ENCODE results near the gene PNKD.

Gene PNKD

DNA sequence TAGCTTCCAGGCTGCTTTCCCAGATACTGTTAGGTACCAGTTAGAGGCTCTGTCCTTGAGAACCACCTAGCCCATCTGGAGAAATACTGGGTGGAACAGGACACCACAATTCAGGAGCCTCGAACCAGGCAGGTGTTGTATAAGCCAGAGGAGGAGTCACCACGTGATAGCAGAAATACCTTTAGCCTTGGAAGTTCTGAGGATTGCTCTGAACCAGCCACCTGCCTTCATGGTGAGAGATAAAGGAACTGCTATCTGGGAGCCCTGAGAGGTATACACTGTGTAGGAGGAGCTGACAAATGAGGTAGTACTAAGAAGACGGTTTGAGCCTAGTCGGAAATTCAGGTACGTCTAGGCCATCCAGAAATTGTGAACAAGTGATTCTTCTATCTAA lies 17.1 kb upstream of the PNKD start:
- DNase-seq (ENCODE audit: low read depth) = no peak
- H3K4me3 ChIP-seq (ENCODE audit: control insufficient read depth, low read depth, low read length) = no peak overlapping the region
- TF ChIP-seq, protein P1, sequence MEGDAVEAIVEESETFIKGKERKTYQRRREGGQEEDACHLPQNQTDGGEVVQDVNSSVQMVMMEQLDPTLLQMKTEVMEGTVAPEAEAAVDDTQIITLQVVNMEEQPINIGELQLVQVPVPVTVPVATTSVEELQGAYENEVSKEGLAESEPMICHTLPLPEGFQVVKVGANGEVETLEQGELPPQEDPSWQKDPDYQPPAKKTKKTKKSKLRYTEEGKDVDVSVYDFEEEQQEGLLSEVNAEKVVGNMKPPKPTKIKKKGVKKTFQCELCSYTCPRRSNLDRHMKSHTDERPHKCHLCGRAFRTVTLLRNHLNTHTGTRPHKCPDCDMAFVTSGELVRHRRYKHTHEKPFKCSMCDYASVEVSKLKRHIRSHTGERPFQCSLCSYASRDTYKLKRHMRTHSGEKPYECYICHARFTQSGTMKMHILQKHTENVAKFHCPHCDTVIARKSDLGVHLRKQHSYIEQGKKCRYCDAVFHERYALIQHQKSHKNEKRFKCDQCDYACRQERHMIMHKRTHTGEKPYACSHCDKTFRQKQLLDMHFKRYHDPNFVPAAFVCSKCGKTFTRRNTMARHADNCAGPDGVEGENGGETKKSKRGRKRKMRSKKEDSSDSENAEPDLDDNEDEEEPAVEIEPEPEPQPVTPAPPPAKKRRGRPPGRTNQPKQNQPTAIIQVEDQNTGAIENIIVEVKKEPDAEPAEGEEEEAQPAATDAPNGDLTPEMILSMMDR (conservative IDR thresholded peaks at IDR 0.05; ENCODE audit: control insufficient read depth, insufficient read depth, low read depth, low read length) = no peak

DNA sequence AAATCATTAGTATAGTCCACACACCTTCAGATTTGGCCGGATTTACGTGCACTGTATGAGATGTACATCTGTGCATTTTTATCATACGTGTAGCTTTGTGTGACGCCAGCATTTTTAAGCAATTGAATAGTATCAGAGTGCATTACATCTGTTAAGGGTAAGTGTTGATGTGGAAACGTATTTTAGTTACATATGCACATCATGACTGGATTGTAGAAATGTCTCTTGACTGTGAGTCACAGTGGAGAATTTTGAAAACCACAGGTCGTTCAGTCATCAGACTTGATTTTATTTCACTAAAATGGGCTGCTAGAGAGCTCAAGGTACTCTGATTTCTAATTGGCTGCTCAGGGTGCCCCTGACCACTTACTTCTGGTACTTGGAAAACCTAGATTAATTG lies 14.9 kb upstream of the PNKD start:
- TF ChIP-seq, protein P1 (conservative IDR thresholded peaks at IDR 0.05; ENCODE audit: control insufficient read depth, insufficient read depth, low read depth, low read length) = no peak
- peak; percentile 83 for DNase-seq (ENCODE audit: low read depth)

DNA sequence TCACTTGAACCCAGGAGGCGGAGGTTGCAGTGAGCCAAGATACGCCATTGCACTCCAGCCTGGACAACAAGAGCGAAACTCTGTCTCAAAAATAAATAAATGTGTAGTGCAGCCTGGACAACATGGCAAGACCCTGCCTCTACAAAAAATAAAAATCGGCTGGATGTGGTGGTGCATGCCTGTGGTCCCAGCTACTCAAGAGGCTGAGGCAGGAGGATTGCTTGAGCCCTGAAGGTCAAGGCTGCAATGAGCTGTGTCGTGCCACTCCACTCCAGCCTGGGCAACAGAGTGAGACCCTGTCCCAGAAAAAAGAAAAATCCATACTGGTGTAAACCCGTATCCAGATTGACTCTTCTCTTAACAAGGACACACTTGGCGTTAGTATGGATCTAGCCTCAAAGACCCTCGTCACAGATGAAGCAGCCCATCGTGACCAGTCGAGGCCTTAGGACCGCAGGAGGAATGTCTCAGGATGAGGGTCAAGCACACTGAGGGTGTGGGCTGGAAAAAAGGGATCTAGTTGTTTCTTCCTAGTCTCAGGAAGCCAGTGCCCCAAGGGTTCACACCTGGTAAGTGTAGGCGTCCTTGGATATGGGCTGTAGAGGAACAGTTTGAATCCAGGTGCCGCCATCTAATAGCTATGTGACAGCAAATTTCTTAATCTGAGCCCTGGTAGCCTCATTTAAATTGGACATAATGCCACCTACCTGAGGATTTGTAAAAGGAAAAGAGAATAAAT lies 13.5 kb upstream of the PNKD start:
- TF ChIP-seq, protein P1 (conservative IDR thresholded peaks at IDR 0.05; ENCODE audit: control insufficient read depth, insufficient read depth, low read depth, low read length) = no peak
- DNase-seq (ENCODE audit: low read depth) = no peak
- H3K4me3 ChIP-seq (ENCODE audit: control insufficient read depth, low read depth, low read length) = no peak overlapping the region

More for the DNA sequence above, 14.9 kb upstream of the PNKD start:
- no peak overlapping the region for H3K4me3 ChIP-seq (ENCODE audit: control insufficient read depth, low read depth, low read length)

DNA sequence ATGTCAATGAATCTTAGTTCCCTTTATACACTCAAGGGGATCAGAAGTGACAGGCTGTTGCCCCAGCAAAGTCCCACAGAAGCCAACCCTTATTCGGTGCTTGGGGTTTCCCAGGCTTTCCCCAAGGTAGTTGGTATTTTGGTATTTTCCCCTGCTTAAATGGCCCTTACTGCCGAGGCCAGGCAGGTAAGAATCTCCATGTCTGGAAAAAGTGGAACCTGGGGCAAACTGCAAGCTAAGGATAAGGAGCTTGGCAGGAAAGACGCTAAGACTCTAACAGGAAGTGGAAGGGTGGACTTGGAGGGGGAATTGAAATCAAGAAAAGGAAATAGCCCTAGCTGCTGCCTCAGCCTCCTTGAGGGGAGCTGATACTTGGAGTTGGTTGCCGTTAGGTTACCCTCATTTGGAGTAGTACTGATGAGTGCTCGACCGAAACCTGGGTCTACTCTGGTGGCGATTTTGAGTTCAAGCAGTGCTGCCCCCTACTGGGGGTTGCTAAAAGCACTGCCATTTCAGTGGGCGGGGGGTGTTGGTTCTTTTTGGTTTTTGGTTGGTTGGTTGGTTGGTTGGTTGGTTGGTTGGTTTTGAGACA lies 12.8 kb upstream of the PNKD start:
- no peak overlapping the region for H3K4me3 ChIP-seq (ENCODE audit: control insufficient read depth, low read depth, low read length)
- DNase-seq (ENCODE audit: low read depth) = peak; percentile 34
- TF ChIP-seq, protein P1 (conservative IDR thresholded peaks at IDR 0.05; ENCODE audit: control insufficient read depth, insufficient read depth, low read depth, low read length) = peak; percentile 68

DNA sequence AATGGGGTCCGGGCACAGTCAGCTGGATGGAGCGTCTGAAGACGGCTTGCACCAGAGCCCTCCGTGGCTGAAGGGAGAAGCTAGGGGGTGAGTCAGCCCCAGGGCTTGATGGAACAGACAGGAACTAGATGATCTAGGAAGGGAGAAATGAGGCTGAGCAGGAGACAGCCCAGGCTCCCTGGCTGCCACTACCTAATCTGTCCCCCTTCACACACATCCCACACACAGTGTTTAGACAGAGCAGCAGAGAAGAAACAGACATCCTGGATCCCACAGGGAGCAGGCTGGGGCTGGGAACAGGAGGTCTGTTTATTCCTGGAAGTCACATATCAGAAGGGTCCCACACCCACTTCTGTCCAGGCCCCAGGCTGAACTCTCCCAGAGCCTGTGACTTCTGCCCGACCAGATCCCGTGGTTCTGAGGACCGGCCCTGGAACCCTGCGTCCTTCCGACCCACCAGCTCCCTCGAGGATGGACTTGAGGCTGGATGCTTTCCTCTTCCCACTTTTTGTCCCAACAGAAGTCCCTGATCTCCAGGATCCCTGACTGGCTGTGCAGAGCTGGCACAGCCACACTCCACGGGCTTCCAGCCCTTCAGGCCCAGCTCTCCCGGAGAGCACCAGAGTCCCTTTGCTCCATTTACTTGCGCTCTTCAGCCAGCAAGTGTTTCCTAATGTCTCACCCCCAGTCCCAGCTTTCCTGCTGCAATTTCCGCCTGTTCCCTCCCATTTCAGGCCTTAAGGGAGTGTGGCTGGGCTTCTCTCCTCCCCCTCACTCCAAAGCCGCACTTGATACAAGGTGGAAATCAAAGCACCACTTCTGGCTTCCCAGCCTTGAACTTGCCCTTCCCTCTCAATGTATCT lies 11.0 kb upstream of the PNKD start:
- TF ChIP-seq, protein P1 (conservative IDR thresholded peaks at IDR 0.05; ENCODE audit: control insufficient read depth, insufficient read depth, low read depth, low read length) = no peak
- DNase-seq (ENCODE audit: low read depth) = peak; percentile 88
- no peak overlapping the region for H3K4me3 ChIP-seq (ENCODE audit: control insufficient read depth, low read depth, low read length)

DNA sequence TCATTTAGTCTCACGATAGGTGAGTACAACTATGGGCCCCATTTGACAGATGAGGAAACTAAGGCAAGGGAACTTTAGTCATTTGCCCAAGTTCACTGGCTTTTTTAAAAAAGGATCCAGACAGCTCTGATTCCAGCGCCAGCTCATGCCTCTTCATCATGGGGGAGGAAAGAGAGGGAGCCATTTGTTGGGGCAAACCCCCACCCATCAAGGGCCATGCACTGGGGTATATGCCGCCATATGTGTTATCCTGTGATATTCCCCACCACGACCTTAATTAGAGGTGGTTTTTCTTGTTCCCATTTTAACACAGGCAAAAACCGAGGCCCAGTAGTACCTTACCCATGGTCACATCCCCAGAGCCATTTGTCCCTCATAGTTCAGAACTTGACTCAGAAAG lies 10.2 kb upstream of the PNKD start:
- DNase-seq (ENCODE audit: low read depth) = no peak
- TF ChIP-seq, protein P1 (conservative IDR thresholded peaks at IDR 0.05; ENCODE audit: control insufficient read depth, insufficient read depth, low read depth, low read length) = no peak
- no peak overlapping the region for H3K4me3 ChIP-seq (ENCODE audit: control insufficient read depth, low read depth, low read length)
